HepG2 (cell line): ENCODE measurements around the gene ADARB1.

ENCODE experiments used
- CTCF ChIP-seq: sonication (generic); formaldehyde crosslinking; IDR thresholded peaks from 2 replicates; pipeline ENCODE4 v1.5.0; 2020; ENCODE audit warnings: mild to moderate bottlenecking, missing genetic modification reagents, moderate library complexity
- GABPB1 ChIP-seq: IDR thresholded peaks from 2 replicates; pipeline ENCODE4 v1.6.1; 2016; ENCODE audit warnings: mild to moderate bottlenecking, missing genetic modification reagents, moderate library complexity, missing compliant biosample characterization
- POLR2A ChIP-seq, 2 experiments: IDR thresholded peaks; 2 replicates each; pipeline ENCODE4 v1.6.1; 2011; ENCODE audit warnings: low read depth in 2 of 2, low read length in 2 of 2, mild to moderate bottlenecking in 1 of 2, moderate library complexity in 1 of 2; ENCODE audit not compliant: insufficient read depth in 1 of 2
- REST ChIP-seq, 2 experiments: IDR thresholded peaks; 2 replicates each; pipeline ENCODE4 v1.6.1; 2011 to 2012; ENCODE audit warnings: low read length in 2 of 2, borderline replicate concordance in 1 of 2, low read depth in 1 of 2, mild to moderate bottlenecking in 1 of 2, moderate library complexity in 1 of 2
- SNAI1 ChIP-seq: sonication (generic); formaldehyde crosslinking; IDR thresholded peaks from 2 replicates; pipeline ENCODE4 v1.5.0; 2020; ENCODE audit warnings: mild to moderate bottlenecking, missing genetic modification reagents, borderline replicate concordance
- STAT5B ChIP-seq: sonication (generic); formaldehyde crosslinking; IDR thresholded peaks from 2 replicates; pipeline ENCODE4 v1.4.0; 2020; ENCODE audit warnings: missing genetic modification reagents
- THAP11 ChIP-seq: IDR thresholded peaks from 2 replicates; pipeline ENCODE4 v1.6.1; 2016; ENCODE audit warnings: missing biosample characterization, missing genetic modification reagents
- ZNF232 ChIP-seq: sonication (generic); formaldehyde crosslinking; IDR thresholded peaks from 2 replicates; pipeline ENCODE4 v1.4.0; 2020; ENCODE audit warnings: missing genetic modification reagents, borderline replicate concordance
- ZNF451 ChIP-seq: sonication (generic); formaldehyde crosslinking; IDR thresholded peaks from 2 replicates; pipeline ENCODE4 v1.5.0; 2020; ENCODE audit warnings: mild to moderate bottlenecking, missing genetic modification reagents
- ZNF660 ChIP-seq: sonication (generic); formaldehyde crosslinking; IDR thresholded peaks from 2 replicates; pipeline ENCODE4 v1.5.1; 2020; ENCODE audit warnings: mild to moderate bottlenecking, low read depth, missing genetic modification reagents, borderline replicate concordance
- TF ChIP-seq, protein P1 (sequence below): sonication (generic); formaldehyde crosslinking; IDR thresholded peaks from 2 replicates; pipeline ENCODE4 v1.4.0; 2020; ENCODE audit warnings: missing genetic modification reagents; ENCODE audit errors: not compliant biosample characterization

GRCh38 chr21:45093035-45093532 is 18.7 kb downstream of the ADARB1 start:
- TF ChIP-seq CTCF (no peak), ZNF660 (CRISPR knock-in tag) (no peak), STAT5B (CRISPR knock-in tag) (no peak), ZNF232 (CRISPR knock-in tag) (no peak), POLR2A (IDR thresholded peaks at IDR 0.05; ENCODE audit: insufficient read depth in 1 of 2, low read depth in 2 of 2, low read length in 2 of 2) (no peak), REST (IDR thresholded peaks at IDR 0.05; ENCODE audit: borderline replicate concordance in 1 of 2, low read depth in 1 of 2, low read length in 2 of 2) (no peak), THAP11 (no peak), SNAI1 (CRISPR knock-in tag) (no peak), ZNF451 (CRISPR knock-in tag) (no peak), GABPB1 (no peak)
- TF ChIP-seq, protein P1, sequence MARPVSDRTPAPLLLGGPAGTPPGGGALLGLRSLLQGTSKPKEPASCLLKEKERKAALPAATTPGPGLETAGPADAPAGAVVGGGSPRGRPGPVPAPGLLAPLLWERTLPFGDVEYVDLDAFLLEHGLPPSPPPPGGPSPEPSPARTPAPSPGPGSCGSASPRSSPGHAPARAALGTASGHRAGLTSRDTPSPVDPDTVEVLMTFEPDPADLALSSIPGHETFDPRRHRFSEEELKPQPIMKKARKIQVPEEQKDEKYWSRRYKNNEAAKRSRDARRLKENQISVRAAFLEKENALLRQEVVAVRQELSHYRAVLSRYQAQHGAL = no peak
